ENCODE results near the gene INTS13. TPM values are rescaled to one million over a fixed set of nuclear protein-coding genes. Genes with fewer than 3 reads are reported as not detected.

Gene INTS13
- 19.1 to 26.9 TPM (median 22.5 TPM) in 5 replicates for total RNA-seq (2022; extraction: Qiagen RNA extraction)

GRCh38 chr12:26937863-26938700 lies at the start of gene INTS13, which contains the start of gene FGFR1OP2:
Gene INTS13 (minus strand): TSS chr12:26937981. CDS start chr12:26936803, 1,178 bp downstream.
Gene FGFR1OP2 (plus strand): TSS chr12:26938470. CDS start chr12:26954159, 15,689 bp downstream.

Other genes starting within 250 kb of the INTS13 start
- 1.3 to 3.0 TPM (median 2.2 TPM) in 5 replicates for gene ITPR2, start 104.8 kb downstream of the INTS13 start, total RNA-seq (2022; extraction: Qiagen RNA extraction)
- gene FGFR1OP2, start 489 bp upstream of the INTS13 start, total RNA-seq (2022; extraction: Qiagen RNA extraction), result 25.1 to 30.9 TPM (median 26.4 TPM) in 5 replicates
- gene TM7SF3, start 76.4 kb upstream of the INTS13 start, total RNA-seq (2022; extraction: Qiagen RNA extraction), result 72.0 to 74.5 TPM (median 72.9 TPM) in 5 replicates
- gene MED21, start 84.6 kb upstream of the INTS13 start, total RNA-seq (2022; extraction: Qiagen RNA extraction), result 23.1 to 32.2 TPM (median 27.0 TPM) in 5 replicates
- not detected in 5 replicates for gene C12orf71, start 144.6 kb upstream of the INTS13 start, total RNA-seq (2022; extraction: Qiagen RNA extraction)

Measured in A549 treated with AZD2906 at 1 μM for 4 hours (cell line).